Activated CD8-positive, alpha-beta memory T cell treated with anti-CD3 and anti-CD28 coated beads for 36 hours (primary cell): ENCODE measurements around the gene SREBF2. TPM values are rescaled to one million over a fixed set of nuclear protein-coding genes. Genes with fewer than 3 reads are reported as not detected.
"Not testable (repeated sequence)": the region's sequence is repeated elsewhere in the genome, so short reads cannot be mapped to it uniquely, and the experiment has no call there.

Experiments used
- CTCF ChIA-PET: fragments of 350-600 bp; sonication (Branson Sonifier 250); formaldehyde crosslinking; loops from one replicate; lab custom pipeline; 2021; ENCODE audit warnings: antibody characterized with exemption; lab: Charles Lee
- POLR2A ChIA-PET: fragments of 350-600 bp; sonication (Branson Sonifier 250); formaldehyde crosslinking; loops from one replicate; lab custom pipeline; 2021; ENCODE audit warnings: antibody characterized with exemption; lab: Charles Lee
- total RNA-seq, 2 experiments: library from RNA; stranded (reverse); gene quantifications; one replicate each; pipeline ENCODE4 v1.2.3, GENCODE V29; 2021

SREBF2 gene
- total RNA-seq, 2 experiments from 2014 or later, result 103 to 104 TPM

DNA sequence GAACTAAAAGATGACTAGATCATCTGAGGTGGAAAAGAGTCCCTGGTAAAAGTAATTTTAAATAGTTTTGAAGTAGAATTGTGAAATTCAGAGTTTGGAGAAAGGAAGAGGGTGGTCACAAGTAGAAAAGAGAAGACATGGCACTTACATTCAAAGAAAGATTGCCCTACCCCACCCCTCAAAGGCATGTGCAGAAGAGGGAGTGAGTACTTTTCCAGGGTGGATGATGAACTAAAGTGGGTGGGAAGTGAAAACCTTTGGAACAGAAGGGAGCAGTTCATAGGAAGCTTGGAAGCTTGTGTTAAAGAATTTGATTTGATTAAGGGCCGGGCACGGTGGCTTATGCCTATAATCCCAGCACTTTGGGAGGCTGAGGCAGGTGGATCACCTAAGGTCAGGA lies 23.6 kb downstream of the SREBF2 start:
- ChIA-PET POLR2A (interaction anchor here (0.8 to 2.5 kb wide), 3 partner anchors 24 to 84 kb away, joined by 4 to 9 read pairs (median 4); partner anchors contain the start of gene SREBF2), CTCF (interaction anchor here (0.6 to 5.5 kb wide), 7 partner anchors 13 to 110 kb away, joined by 3 to 37 read pairs (median 6); partner anchors contain the start of genes SREBF2 and TNFRSF13C)

DNA sequence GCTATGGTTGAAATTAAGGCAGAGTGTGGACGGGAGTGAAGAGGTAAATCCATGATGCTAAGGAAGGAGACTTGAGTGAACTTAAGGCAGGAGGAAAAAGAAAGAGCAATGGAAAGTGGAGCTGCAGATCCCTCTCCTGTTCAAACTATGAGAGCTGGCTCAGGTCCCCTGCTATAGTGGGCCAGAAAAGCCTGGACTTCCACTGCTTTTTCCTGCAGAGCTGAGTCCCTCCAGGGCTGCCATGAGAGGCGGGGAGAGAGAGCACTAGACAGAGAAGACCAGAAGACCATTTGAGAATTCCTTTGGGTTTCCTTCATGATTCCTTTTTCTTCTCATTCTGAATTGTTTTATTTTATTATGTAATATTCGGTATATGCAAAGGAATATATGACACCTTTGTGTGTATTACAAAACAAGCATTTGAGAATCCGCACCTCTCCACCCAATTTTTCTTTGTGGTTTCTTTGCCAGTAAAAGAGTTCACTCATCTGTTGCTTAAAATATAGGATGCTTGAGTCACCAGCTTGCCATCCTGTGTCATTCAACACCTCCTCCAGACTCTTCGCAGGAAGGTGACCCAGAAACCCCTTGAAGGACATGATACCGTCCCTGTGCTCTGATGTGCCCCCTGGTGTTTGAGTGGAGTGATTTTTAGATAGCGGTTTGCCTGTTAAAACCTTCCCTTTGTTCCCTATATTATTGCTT lies 24.4 kb downstream of the SREBF2 start:
- ChIA-PET POLR2A (interaction anchor here (0.5 to 2.5 kb wide), 5 partner anchors 16 to 83 kb away, joined by 3 to 9 read pairs (median 4); partner anchors contain the start of gene SREBF2), CTCF (interaction anchor here (0.6 to 5.5 kb wide), 11 partner anchors 14 to 453 kb away, joined by 3 to 37 read pairs (median 4); partner anchors contain the start of genes SREBF2 and TNFRSF13C)

DNA sequence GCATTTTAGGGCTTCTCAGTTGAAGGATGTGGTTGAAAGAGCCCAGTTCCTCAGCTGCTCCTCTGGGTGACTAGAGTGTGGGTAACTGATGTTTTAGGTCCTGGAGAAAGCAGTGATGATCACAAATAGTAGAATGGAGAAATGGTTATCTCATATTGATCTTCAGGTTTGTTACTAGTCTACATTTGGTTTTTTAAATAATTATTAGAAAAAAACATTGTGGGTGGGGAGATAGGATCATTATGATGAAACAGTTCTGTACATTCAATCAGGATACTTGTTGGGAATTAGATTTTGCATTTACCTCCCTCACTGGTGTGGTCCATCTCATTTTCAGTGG lies 24.9 kb downstream of the SREBF2 start:
- ChIA-PET CTCF (interaction anchor here (0.7 to 5.5 kb wide), 8 partner anchors 14 to 160 kb away, joined by 3 to 37 read pairs (median 5); partner anchors contain the start of genes SREBF2 and TNFRSF13C), POLR2A (interaction anchor here (0.9 to 2.5 kb wide), 4 partner anchors 17 to 81 kb away, joined by 3 to 9 read pairs (median 4); partner anchors contain the start of genes CCDC134 and SREBF2)

DNA sequence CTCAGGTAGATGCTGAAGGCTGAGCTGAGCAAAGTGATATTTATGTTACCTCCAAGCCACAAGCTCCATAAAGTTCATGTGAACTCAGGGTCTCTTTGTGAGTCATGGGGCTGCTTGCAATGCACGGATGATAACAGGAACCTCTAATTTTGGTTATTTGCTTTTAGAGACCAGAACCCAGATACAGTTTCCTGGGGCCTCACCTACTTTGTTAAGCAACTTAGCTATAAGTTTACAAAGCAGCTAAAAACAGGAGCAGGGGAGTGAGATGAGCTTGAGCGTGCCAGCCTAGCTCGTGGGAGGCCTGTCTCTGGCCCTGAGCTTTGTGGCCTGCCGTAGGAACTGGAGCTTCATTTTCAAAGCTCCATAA lies 29.2 kb downstream of the SREBF2 start:
- ChIA-PET CTCF (interaction anchor here (0.5 to 2.6 kb wide), 11 partner anchors 9 to 1323 kb away, joined by 3 to 9 read pairs (median 4); partner anchors contain the start of gene CCDC134), POLR2A (interaction anchor here (0.9 to 2.4 kb wide), 11 partner anchors 11 to 323 kb away, joined by 3 to 31 read pairs (median 8); partner anchors contain the start of genes CCDC134, CENPM and SREBF2)

DNA sequence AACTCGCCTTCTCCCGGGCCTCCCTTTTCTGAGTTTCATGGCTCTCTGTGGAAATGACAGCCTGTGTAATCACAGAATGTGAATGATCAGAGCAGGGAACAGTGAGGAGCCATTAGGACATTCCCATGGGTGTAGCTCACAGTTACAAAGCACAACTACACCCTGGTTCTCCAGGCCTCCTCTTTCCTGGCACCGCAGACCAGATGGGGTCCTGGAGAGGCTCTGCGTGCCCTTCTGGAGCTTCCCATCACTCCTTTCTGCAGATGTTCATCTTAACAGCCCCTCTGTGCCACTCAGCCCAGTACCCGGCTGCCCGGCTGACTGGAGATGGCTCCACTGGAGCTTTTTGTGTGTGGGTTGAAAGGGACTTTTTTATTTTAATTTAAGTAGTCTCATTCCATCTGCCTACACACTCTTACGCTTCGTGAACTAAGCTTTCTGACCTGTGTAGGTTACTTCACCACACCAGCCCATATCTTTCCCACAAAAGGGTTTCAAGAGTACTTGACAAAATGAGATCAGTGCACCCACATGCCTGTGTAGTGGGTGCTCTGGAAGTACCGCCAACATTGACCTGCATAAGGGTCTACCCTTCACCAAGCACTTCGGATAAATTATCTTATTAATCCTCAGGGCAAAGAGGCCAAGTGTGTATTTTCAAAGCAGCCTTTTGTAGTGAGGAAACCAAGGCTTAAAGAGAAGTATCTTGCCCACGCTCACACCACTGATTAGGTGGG lies 29.8 kb downstream of the SREBF2 start:
- POLR2A ChIA-PET, result interaction anchor here (0.5 to 2.4 kb wide), 13 partner anchors 9 to 322 kb away, joined by 3 to 31 read pairs (median 7); partner anchors contain the start of genes CCDC134, CENPM and SREBF2

DNA sequence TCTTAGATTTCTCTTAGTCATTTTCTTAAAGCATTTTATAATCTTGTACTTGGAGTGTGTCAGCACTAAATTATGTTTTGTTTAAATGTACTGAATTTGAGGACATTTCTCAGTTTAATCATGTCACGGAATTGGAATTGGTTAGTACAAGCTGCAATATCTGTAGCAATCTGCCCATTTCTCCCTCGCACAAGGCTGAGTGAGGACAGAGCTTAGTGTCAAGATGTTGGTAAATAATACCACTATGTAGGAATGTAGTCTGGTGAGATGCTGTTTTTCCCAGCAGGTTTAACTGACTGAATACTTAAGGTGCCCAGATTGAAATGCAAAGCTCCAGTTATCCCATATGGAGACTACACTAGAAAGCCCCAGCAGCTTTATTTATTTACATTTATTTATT lies 30.6 kb downstream of the SREBF2 start:
- POLR2A ChIA-PET, result interaction anchor here (0.5 to 2.4 kb wide), 7 partner anchors 8 to 165 kb away, joined by 3 to 31 read pairs (median 9); partner anchors contain the start of genes CCDC134, CENPM and SREBF2
- CTCF ChIA-PET, result interaction anchor here (1.0 to 2.6 kb wide), 10 partner anchors 8 to 166 kb away, joined by 3 to 9 read pairs (median 5); partner anchors contain the start of gene TNFRSF13C

More for the DNA sequence above, 29.8 kb downstream of the SREBF2 start:
- CTCF ChIA-PET, result interaction anchor here (0.5 to 2.6 kb wide), 14 partner anchors 9 to 1323 kb away, joined by 3 to 9 read pairs (median 4); partner anchors contain the start of genes CCDC134 and TNFRSF13C

DNA sequence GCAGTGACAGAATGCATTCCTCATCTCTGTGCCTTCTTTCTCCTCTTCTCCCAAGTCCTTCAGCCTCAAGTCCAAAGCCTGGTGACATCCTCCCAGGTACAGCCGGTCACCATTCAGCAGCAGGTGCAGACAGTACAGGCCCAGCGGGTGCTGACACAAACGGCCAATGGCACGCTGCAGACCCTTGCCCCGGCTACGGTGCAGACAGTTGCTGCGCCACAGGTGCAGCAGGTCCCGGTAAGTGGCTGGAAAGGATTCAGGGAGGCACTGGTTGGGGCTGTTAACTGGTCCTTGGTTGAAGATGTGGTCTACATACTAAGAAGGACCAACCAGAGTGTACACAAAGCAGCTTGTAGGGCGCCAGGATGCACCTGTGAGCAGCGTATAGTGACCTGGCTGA lies 35.7 kb downstream of the SREBF2 start:
- ChIA-PET POLR2A (no interaction called here), CTCF (no interaction called here)

DNA sequence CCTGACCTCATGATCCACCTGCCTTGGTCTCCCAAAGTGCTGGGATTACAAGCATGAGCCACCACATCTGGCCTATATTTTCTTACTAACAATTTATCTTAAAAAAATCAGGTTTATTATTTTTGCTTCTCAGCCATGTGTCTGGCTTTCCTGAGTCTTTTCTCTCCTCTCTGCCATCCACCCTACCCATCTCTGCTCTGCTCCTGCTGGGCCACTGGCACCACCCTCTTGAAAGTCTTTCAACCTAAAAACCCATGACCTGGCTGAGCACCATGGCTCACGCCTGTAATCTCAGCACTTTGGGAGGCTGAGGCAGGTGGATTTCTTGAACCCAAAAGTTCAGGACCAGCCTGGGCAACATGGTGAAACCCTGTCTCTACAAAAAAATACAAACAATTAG lies 37.2 kb downstream of the SREBF2 start:
- CTCF ChIA-PET, result interaction anchor here (0.6 to 1.4 kb wide), 2 partner anchors 10 to 56 kb away, joined by 3 to 4 read pairs; no protein-coding TSS in a partner anchor

DNA sequence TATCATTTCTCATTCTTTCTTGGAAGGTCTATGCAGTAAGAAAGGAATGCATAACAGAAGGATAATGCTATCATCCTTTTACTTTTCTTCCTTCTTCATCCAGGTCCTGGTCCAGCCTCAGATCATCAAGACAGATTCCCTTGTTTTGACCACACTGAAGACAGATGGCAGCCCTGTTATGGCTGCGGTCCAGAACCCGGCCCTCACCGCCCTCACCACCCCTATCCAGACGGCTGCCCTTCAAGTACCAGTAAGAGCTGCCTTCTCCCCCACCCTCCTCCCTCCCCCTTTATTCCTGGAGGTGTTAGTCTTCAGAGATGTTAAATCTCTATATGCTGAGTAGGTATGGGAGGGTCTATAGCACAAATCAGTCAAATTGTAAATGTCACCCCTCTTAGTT lies 37.9 kb downstream of the SREBF2 start:
- CTCF ChIA-PET, result interaction anchor here (0.6 to 1.9 kb wide), 5 partner anchors 8 to 74 kb away, joined by 3 to 7 read pairs (median 3); no protein-coding TSS in a partner anchor

More for the DNA sequence above, 37.2 kb downstream of the SREBF2 start:
- POLR2A ChIA-PET, result not testable (repeated sequence)

DNA sequence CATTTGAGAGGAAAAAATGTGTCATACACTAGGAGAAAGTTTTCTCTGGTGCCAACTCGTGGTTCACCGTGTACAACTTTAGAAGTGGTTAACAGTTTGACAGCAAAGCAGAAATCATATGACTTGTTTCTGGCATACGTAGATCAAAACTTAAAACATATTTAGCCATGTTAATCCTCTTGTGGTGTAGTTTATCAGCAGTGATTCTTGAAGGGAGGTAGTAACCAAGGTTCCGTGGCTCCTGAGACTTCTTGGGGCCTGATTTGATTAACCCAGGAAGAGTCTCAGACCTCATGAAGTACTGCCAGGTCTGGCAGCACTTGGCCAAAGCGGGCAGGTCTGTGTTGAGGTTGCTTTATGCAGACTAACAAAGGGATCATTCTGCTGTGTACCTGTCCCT lies 40.5 kb downstream of the SREBF2 start:
- CTCF ChIA-PET, result interaction anchor here (0.8 to 2.4 kb wide), 4 partner anchors 10 to 67 kb away, joined by 3 to 11 read pairs (median 6); no protein-coding TSS in a partner anchor
- POLR2A ChIA-PET, result interaction anchor here (1.6 to 2.4 kb wide), 3 partner anchors 11 to 73 kb away, joined by 5 to 14 read pairs (median 6); partner anchors contain the start of genes CCDC134 and SREBF2

More for the DNA sequence above, 37.9 kb downstream of the SREBF2 start:
- POLR2A ChIA-PET, result interaction anchor here (0.6 kb wide), 1 partner anchor 54 kb away, joined by 4 read pairs; no protein-coding TSS in a partner anchor

DNA sequence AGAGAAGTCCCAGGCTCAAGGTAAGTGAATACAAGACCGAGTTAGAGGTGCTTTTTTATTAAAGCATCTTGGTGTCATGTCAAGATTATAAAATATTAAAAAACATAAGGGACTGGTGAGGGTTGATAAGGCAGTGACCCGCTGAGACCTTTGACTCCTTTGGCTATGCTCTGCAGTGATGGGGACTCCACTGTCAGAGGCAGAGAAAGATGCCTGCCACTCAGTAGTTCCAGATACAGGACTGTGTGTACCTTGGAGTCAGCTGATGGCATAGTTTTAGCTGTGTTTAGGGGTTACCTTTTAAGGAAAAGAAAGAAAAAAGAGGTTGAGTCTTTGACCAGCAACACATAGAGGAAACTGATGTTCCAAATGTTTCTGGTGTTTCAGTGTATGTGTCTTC lies 41.2 kb downstream of the SREBF2 start:
- CTCF ChIA-PET, result interaction anchor here (0.6 to 2.4 kb wide), 2 partner anchors 14 to 83 kb away, joined by 3 to 11 read pairs; no protein-coding TSS in a partner anchor
- POLR2A ChIA-PET, result interaction anchor here (2.4 kb wide), 1 partner anchor 12 kb away, joined by 14 read pairs; no protein-coding TSS in a partner anchor

DNA sequence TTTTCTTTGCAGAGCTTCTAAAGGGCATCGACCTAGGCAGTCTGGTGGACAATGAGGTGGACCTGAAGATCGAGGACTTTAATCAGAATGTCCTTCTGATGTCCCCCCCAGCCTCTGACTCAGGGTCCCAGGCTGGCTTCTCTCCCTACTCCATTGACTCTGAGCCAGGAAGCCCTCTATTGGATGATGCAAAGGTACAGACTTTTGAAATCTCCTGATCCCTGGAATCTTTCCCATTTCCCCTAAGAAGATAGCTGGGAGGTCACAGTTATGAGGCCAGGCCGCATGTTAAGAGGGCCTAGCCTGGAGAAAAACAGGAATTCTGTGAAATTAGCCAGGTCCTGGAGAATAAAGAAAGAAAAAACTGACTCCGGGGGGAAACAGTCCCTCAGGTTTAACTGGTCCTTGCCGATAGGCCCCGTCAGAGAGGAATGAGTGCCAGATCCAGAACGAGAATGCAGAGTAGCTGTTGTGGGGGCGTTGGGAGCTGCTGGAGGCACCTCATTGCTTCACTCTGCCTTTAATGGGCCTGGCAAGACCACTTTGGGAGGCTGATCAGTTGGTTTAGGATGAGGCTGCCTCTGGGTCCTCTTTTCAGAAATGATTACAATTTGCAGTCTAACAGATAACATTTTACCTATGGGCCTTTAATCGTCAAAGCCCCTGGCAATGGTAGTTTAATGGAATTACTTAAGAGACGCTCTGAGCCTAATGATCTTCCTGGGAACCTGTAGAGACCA lies 42.8 kb downstream of the SREBF2 start:
- ChIA-PET CTCF (interaction anchor here (1.4 to 2.3 kb wide), 2 partner anchors 13 to 22 kb away, joined by 3 to 8 read pairs; no protein-coding TSS in a partner anchor), POLR2A (interaction anchor here (0.9 kb wide), 1 partner anchor 10 kb away, joined by 3 read pairs; no protein-coding TSS in a partner anchor)

DNA sequence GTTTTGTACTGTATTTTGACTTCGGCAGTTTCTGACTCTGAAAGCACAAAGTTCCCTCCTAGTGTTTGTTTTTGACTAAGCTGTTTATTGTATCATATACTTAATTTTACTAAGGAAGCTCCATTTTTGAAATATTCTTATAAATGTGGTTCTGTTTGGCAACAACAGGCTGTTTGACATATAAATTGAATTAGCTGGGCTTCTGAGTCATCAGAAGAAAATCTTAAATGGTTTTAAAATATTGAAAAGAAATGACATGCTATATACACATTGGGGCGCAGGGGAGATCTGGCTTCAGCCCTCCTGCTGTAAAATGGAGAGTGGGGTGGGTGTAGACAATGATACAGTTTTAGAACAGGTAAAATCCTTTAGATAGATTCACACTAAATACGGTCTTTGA lies 43.4 kb downstream of the SREBF2 start:
- ChIA-PET POLR2A (no interaction called here), CTCF (interaction anchor here (1.4 to 2.3 kb wide), 2 partner anchors 13 to 21 kb away, joined by 3 to 8 read pairs; no protein-coding TSS in a partner anchor)

DNA sequence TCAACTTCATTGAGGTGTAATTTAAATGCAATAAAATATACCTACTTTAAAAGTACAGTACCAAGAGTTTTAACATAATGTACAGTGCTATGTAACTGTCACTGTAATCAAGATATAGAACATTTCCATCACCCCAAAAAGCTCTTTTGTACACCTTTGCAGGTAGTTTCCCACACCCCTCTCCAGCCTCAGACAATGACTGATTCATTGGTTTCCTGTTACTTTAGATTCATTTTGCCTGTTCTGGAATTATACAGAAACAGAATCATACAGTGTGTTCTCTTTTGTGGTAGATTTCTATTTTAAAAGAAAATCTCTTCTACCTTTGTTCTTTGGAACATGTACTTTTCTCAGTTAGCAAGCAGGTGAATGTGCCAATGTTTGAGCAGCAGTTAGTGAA lies 43.8 kb downstream of the SREBF2 start:
- POLR2A ChIA-PET, result no interaction called here
- CTCF ChIA-PET, result interaction anchor here (1.4 to 2.3 kb wide), 2 partner anchors 14 to 21 kb away, joined by 3 to 8 read pairs; no protein-coding TSS in a partner anchor

DNA sequence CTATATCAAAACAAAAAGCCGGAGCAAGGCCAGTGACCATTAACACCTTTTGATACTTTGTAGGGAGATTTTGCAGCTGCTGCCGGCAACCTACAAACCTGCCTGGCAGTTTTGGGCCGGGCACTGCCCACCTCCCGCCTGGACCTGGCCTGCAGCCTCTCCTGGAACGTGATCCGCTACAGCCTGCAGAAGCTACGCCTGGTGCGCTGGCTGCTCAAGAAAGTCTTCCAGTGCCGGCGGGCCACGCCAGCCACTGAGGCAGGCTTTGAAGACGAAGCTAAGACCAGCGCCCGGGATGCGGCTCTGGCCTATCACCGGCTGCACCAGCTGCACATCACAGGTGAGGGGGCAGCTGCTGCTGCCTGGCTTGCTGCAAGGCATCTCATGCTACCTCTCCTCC lies 47.7 kb downstream of the SREBF2 start:
- ChIA-PET CTCF (interaction anchor here (0.7 to 1.3 kb wide), 4 partner anchors 9 to 1109 kb away, joined by 3 read pairs; no protein-coding TSS in a partner anchor), POLR2A (no interaction called here)

DNA sequence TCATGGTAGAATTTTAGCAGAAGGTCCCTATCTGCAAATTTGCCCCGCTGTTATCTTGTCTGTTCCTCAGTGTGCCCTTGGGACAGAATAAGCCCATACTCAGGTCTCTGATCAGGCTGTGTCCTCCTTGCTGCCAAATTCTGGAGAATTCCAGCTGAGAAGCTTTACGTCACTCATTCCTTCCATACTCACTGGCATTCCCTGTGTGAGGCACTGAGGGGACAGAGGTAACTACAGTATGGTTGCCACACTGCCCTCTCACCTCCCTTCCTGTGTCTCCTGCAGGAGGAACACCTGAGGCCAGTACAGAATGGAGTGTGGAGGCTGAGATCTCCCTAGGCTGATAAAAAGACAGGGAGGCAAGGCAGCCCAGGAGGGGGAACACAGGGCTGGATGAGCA lies 50.5 kb downstream of the SREBF2 start:
- POLR2A ChIA-PET, result no interaction called here

DNA sequence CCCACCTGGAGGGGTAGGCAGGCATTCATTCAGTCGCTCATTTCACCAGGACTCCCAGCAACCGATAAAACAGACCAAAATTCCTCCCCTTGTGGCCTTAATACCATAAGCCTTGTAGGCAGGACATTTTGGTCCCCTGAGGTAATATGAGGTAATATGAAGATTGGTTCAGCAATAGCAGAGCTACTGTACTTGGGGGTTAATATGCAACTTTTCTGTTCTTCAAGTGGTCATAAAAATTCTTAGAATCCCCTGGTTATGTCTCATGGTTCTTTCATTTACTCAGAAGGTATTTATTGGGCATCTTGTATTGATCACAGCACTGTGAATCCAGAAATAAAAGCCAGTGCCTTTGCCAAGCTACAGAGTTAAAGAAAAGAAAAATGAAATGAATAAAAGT lies 52.2 kb downstream of the SREBF2 start:
- CTCF ChIA-PET, result interaction anchor here (0.6 kb wide), 1 partner anchor 24 kb away, joined by 3 read pairs; no protein-coding TSS in a partner anchor
- POLR2A ChIA-PET, result no interaction called here

More for the DNA sequence above, 50.5 kb downstream of the SREBF2 start:
- CTCF ChIA-PET, result no interaction called here
